ENCODE results near the gene AIP.
"Not testable (repeated sequence)": the region's sequence is repeated elsewhere in the genome, so short reads cannot be mapped to it uniquely, and the experiment has no call there.

The AIP gene

GRCh38 chr11:67448220-67448609 lies 34.6 kb upstream of the AIP start:
- in situ Hi-C loops (cut with HindIII; ENCODE audit: low sequenced_read_pairs), result no loop called here

GRCh38 chr11:67449116-67449844 lies 33.5 kb upstream of the AIP start:
- in situ Hi-C loops (cut with HindIII; ENCODE audit: low sequenced_read_pairs), result no loop called here

GRCh38 chr11:67450796-67451657 lies 31.8 kb upstream of the AIP start:
- in situ Hi-C loops (cut with HindIII; ENCODE audit: low sequenced_read_pairs), result no loop called here

GRCh38 chr11:67451658-67451976 lies 31.2 kb upstream of the AIP start:
- in situ Hi-C loops (cut with HindIII; ENCODE audit: low sequenced_read_pairs), result no loop called here

- in situ Hi-C loops (cut with HindIII; ENCODE audit: low sequenced_read_pairs), result no loop called here
Measured at GRCh38 chr11:67452141-67452952, 30.5 kb upstream of the AIP start, which contains the start of gene GPR152. Gene GPR152, minus strand, starts transcription at chr11:67452729. Its CDS starts 5 bp downstream, at chr11:67452724.

GRCh38 chr11:67453816-67454732 lies 28.8 kb upstream of the AIP start:
- in situ Hi-C loops (cut with HindIII; ENCODE audit: low sequenced_read_pairs), result no loop called here

GRCh38 chr11:67455054-67455453 lies 27.8 kb upstream of the AIP start, which contains the start of gene CABP4:
Gene CABP4, plus strand, starts transcription at chr11:67455354. Its CDS starts 70 bp downstream, at chr11:67455424.
- in situ Hi-C loops (cut with HindIII; ENCODE audit: low sequenced_read_pairs), result no loop called here

GRCh38 chr11:67456068-67456705 lies 26.6 kb upstream of the AIP start:
- in situ Hi-C loops (cut with HindIII; ENCODE audit: low sequenced_read_pairs), result no loop called here

GRCh38 chr11:67457453-67457852 lies 25.4 kb upstream of the AIP start:
- in situ Hi-C loops (cut with HindIII; ENCODE audit: low sequenced_read_pairs), result no loop called here

GRCh38 chr11:67458266-67458665 lies 24.6 kb upstream of the AIP start:
- in situ Hi-C loops (cut with HindIII; ENCODE audit: low sequenced_read_pairs), result no loop called here

GRCh38 chr11:67463186-67463585 lies 19.6 kb upstream of the AIP start:
- in situ Hi-C loops (cut with HindIII; ENCODE audit: low sequenced_read_pairs), result no loop called here

GRCh38 chr11:67463680-67464410 lies 19.0 kb upstream of the AIP start:
- in situ Hi-C loops (cut with HindIII; ENCODE audit: low sequenced_read_pairs), result no loop called here

- in situ Hi-C loops (cut with HindIII; ENCODE audit: low sequenced_read_pairs), result no loop called here
Measured at GRCh38 chr11:67464411-67465188, 18.2 kb upstream of the AIP start.

GRCh38 chr11:67465189-67465510 lies 17.7 kb upstream of the AIP start:
- in situ Hi-C loops (cut with HindIII; ENCODE audit: low sequenced_read_pairs), result no loop called here

- in situ Hi-C loops (cut with HindIII; ENCODE audit: low sequenced_read_pairs), result not testable (repeated sequence)
Measured at GRCh38 chr11:67465530-67465929, 17.3 kb upstream of the AIP start.

- in situ Hi-C loops (cut with HindIII; ENCODE audit: low sequenced_read_pairs), result no loop called here
Measured at GRCh38 chr11:67466367-67466766, 16.5 kb upstream of the AIP start.

- in situ Hi-C loops (cut with HindIII; ENCODE audit: low sequenced_read_pairs), result no loop called here
Measured at GRCh38 chr11:67466962-67467771, 15.7 kb upstream of the AIP start.

- in situ Hi-C loops (cut with HindIII; ENCODE audit: low sequenced_read_pairs), result no loop called here
Measured at GRCh38 chr11:67468056-67468455, 14.8 kb upstream of the AIP start.
